OCI-LY3 (cell line): ENCODE measurements around the gene C9.

Source experiments
- H2AFZ ChIP-seq: fragments of 200-600, 300-600 bp; shearing (Covaris generic); 2 replicates; pipeline ENCODE4 v1.6.0; 2014; ENCODE audit warnings: antibody characterized with exemption, low read depth, low read length
- H3K27ac ChIP-seq: fragments of 200-600, 300-600 bp; sonication (generic); 2 replicates; pipeline ENCODE4 v1.5.1; 2014; ENCODE audit warnings: mild to moderate bottlenecking, low read length, moderate library complexity, mixed read lengths
- H3K27me3 ChIP-seq: fragments of 200-600, 300-600 bp; sonication (generic); 2 replicates; pipeline ENCODE4 v1.6.1; 2014; ENCODE audit warnings: low read depth, low read length, mixed read lengths
- H3K36me3 ChIP-seq: fragments of 200-600, 300-600 bp; sonication (generic); replicated peaks from 2 replicates; pipeline ENCODE3; 2014; ENCODE audit warnings: low read depth, low read length, mixed read lengths
- H3K4me1 ChIP-seq: fragments of 300-600, 200-600 bp; sonication (generic); 2 replicates; pipeline ENCODE4 v1.6.1; 2014; ENCODE audit warnings: low read length, mixed read lengths
- H3K4me2 ChIP-seq: fragments of 200-600, 300-600 bp; sonication (generic); 2 replicates; pipeline ENCODE4 v1.6.1; 2014; ENCODE audit warnings: low read length, mixed read lengths
- H3K4me3 ChIP-seq: fragments of 300-600, 200-600 bp; sonication (generic); 2 replicates; pipeline ENCODE4 v1.5.1; 2014; ENCODE audit warnings: antibody characterized with exemption, mild to moderate bottlenecking, low read length, moderate library complexity
- H3K79me2 ChIP-seq: fragments of 300-600, 200-600 bp; shearing (Covaris generic); 2 replicates; pipeline ENCODE4 v1.6.1; 2014; ENCODE audit warnings: mild to moderate bottlenecking, low read length, mixed read lengths
- H3K9ac ChIP-seq: fragments of 300-600, 200-600 bp; shearing (Covaris generic); 2 replicates; pipeline ENCODE4 v1.6.0; 2014; ENCODE audit warnings: mild to moderate bottlenecking, low read length, moderate library complexity
- H3K9me3 ChIP-seq: fragments of 200-600, 300-600 bp; shearing (Covaris generic); 2 replicates; pipeline ENCODE4 v1.6.1; 2014; ENCODE audit warnings: low read length, mixed read lengths; ENCODE audit not compliant: insufficient read depth
- H4K20me1 ChIP-seq: fragments of 200-600, 300-600 bp; sonication (generic); 2 replicates; pipeline ENCODE4 v1.6.1; 2016; ENCODE audit warnings: low read length, mixed read lengths; ENCODE audit not compliant: insufficient read depth
- EZH2phosphoT487 ChIP-seq: fragments of 200-600 bp; shearing (Covaris generic); IDR thresholded peaks from 2 replicates; pipeline ENCODE4 v1.6.1; 2018; ENCODE audit warnings: antibody characterized with exemption, mixed run types, low read depth
- TF ChIP-seq, protein P1 (sequence below): fragments of 200-600, 300-600 bp; sonication (generic); IDR thresholded peaks from 2 replicates; pipeline ENCODE4 v1.5.1; 2014; ENCODE audit warnings: antibody characterized with exemption, low read length, low read depth

C9 gene

DNA sequence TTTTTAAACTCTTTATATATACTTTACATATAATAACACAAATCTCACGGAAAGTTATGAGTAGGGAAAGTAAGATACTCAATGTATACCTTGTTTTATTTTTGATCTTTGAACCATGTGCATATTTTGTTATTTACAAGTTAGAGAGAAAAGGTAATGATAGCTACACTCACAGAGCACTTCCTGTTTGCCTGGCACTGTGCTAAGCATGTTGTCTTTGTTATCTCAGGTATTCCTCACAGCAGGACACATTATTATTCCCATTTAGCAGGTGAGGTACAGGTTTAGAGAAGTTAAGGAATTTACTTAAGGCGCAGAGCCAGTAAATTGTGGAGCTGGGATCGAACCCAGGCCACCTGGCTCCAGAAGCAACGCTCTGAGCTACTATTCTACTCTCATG, 3.0 kb downstream of the C9 start:
- no peaks in the 10 kb centered on the region for H3K9me3 ChIP-seq
- no peaks in the 10 kb centered on the region for H3K27me3 ChIP-seq
- H3K4me1 ChIP-seq = peaks cover 5% of the 10 kb centered on the region
- H3K79me2 ChIP-seq = no peaks in the 10 kb centered on the region
- no peaks in the 10 kb centered on the region for H3K36me3 ChIP-seq
- H4K20me1 ChIP-seq = no peaks in the 10 kb centered on the region
- H3K4me3 ChIP-seq = no peak overlapping the region
- no peak overlapping the region for H3K4me2 ChIP-seq
- no peak overlapping the region for H3K27ac ChIP-seq
- TF ChIP-seq EZH2phosphoT487 = no peak
- TF ChIP-seq, protein P1, sequence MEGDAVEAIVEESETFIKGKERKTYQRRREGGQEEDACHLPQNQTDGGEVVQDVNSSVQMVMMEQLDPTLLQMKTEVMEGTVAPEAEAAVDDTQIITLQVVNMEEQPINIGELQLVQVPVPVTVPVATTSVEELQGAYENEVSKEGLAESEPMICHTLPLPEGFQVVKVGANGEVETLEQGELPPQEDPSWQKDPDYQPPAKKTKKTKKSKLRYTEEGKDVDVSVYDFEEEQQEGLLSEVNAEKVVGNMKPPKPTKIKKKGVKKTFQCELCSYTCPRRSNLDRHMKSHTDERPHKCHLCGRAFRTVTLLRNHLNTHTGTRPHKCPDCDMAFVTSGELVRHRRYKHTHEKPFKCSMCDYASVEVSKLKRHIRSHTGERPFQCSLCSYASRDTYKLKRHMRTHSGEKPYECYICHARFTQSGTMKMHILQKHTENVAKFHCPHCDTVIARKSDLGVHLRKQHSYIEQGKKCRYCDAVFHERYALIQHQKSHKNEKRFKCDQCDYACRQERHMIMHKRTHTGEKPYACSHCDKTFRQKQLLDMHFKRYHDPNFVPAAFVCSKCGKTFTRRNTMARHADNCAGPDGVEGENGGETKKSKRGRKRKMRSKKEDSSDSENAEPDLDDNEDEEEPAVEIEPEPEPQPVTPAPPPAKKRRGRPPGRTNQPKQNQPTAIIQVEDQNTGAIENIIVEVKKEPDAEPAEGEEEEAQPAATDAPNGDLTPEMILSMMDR = no peak
- no peak overlapping the region for H2AFZ ChIP-seq
- no peak overlapping the region for H3K9ac ChIP-seq

DNA sequence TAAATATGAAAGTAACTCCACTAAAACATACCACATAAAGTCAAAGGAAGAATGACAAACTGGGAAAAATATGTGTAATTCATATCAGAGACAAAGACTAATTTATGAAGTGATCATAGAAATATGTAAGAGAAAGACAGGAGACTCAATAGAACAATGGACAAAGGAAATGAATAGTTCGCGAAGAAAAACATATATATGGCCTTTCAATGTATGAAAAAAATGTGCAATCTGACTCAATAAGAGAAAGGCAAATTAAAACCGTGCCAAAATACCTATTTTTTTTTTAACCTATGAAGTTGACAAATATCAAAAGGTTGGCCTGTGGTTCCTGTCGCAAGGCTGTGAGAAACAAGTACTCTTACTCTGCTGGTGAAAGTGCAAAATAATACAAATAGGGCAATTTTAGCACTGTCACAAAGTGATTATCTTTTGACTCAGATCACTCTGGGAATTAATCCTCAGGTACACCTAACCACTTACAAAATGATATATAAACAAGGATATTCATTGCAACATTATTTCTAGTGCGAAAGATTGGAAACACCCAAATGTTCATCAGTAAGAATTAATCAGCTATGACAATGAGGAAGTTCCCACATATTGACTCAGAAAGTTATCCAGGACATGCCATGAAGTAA, 3.7 kb downstream of the C9 start:
- Histone ChIP-seq H3K9ac (no peak overlapping the region), H4K20me1 (no peaks in the 10 kb centered on the region), H3K4me3 (no peak overlapping the region), H3K79me2 (no peaks in the 10 kb centered on the region), H3K4me1 (peaks cover 5% of the 10 kb centered on the region), H3K27me3 (no peaks in the 10 kb centered on the region), H3K4me2 (no peak overlapping the region), H3K36me3 (no peaks in the 10 kb centered on the region), H3K9me3 (no peaks in the 10 kb centered on the region), H2AFZ (no peak overlapping the region), H3K27ac (no peak overlapping the region)
- TF ChIP-seq EZH2phosphoT487 = no peak
- TF ChIP-seq, protein P1 = no peak

DNA sequence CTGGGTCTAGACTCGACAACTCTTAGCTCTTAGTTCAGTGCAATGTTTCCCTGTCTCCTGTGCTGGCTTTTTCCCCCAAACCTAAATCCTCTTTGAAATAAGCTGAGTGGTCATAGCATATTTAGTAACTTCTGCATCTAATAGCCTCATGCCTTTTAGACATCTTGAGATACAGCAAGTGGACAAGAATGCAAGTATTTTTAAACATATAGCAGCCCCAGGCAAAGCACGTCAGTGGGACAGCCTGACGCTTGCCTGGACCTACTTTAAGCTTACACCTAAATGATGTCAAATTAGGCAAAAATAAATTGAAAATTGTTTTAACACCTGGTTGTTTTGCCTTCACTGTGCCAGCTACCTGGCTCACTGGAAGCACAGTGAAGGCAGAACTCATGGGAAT, 8.0 kb downstream of the C9 start:
- no peak overlapping the region for H3K4me3 ChIP-seq
- peaks cover under 1% of the 10 kb centered on the region; the same call in 1 of the 2 replicates for H3K9me3 ChIP-seq
- H2AFZ ChIP-seq = no peak overlapping the region
- peaks cover 18% of the 10 kb centered on the region for H3K36me3 ChIP-seq
- no peak overlapping the region for H3K9ac ChIP-seq
- H3K79me2 ChIP-seq = no peaks in the 10 kb centered on the region
- no peak overlapping the region for H3K27ac ChIP-seq
- no peaks in the 10 kb centered on the region for H3K27me3 ChIP-seq
- TF ChIP-seq, protein P1 = no peak
- TF ChIP-seq EZH2phosphoT487 = no peak
- H3K4me1 ChIP-seq = peaks cover 31% of the 10 kb centered on the region
- no peaks in the 10 kb centered on the region for H4K20me1 ChIP-seq
- no peak overlapping the region for H3K4me2 ChIP-seq

DNA sequence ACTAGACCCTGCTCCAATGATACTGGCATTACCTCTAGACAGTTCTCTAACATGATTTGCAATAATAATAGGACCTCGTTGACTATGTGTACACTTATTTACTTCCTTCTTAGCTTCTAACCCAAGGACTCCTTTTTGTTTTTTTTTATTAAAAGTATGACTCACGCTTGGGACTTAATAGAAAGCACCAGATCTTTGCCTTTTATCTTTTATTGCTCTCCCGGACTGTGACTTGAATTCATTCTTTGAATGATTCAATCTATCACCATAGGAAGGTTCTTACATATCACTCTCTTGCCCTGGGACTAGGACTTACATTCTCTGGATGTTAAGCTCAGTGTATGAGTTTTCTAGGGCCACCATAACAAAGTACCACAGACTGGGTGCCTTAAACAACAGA, 9.0 kb downstream of the C9 start:
- H3K36me3 ChIP-seq = peaks cover 18% of the 10 kb centered on the region
- no peak for TF ChIP-seq EZH2phosphoT487
- TF ChIP-seq, protein P1 = no peak
- no peak overlapping the region for H3K9ac ChIP-seq
- H3K9me3 ChIP-seq = peaks cover 5% of the 10 kb centered on the region; the same call in 1 of the 2 replicates
- H3K4me2 ChIP-seq = no peak overlapping the region
- H3K27me3 ChIP-seq = no peaks in the 10 kb centered on the region
- no peaks in the 10 kb centered on the region for H4K20me1 ChIP-seq
- H3K4me3 ChIP-seq = no peak overlapping the region
- H3K27ac ChIP-seq = no peak overlapping the region
- H3K79me2 ChIP-seq = no peaks in the 10 kb centered on the region
- H2AFZ ChIP-seq = no peak overlapping the region
- H3K4me1 ChIP-seq = peaks cover 26% of the 10 kb centered on the region
